ENCODE measurements around the gene MTFR2. TPM values are rescaled to one million over a fixed set of nuclear protein-coding genes. Genes with fewer than 3 reads are reported as not detected.

Gene MTFR2
- total and polyA plus RNA-seq, 4 experiments from 2014 or later, result 0.55 to 1.2 (median 1.1) TPM

DNA sequence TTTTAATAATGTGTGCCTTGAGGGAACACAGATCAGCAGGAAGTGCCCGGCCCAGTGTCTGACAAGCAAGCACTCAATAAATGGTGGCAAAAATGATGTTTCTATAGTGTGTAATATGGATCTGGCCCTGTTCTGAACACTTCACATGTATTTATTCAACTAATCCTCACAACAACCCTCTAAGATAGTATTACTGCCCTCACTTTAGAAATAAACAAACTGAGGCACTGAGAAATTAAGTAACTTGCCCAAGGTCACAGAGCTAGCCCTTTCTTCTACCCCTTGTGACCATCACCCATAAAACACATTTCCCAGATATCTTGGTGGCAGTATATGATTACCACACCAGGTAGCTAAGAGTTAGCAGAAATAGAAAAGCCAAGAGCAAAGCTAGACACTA lies 12.8 kb upstream of the MTFR2 start:
- CTCF ChIA-PET (ENCODE audit: partially characterized antibody), result interaction anchor here (1.1 to 1.6 kb wide), 2 partner anchors 10 to 55 kb away, joined by 4 to 5 read pairs; no protein-coding TSS in a partner anchor
- no peak for DNase-seq
- peaks cover 0 to 1% (median 0%) of the 10 kb centered on the region in 8 donors for H3K9me3 Mint-ChIP-seq
- Histone ChIP-seq H3K27ac (ENCODE audit: low read depth, low read length) (no peak overlapping the region), H3K9me3 (ENCODE audit: control insufficient read depth in 1 of 2, low read length in 2 of 2) (no peaks in the 10 kb centered on the region), H3K4me1 (ENCODE audit: insufficient read depth, low read length) (peaks cover 8% of the 10 kb centered on the region), H3K36me3 (ENCODE audit: insufficient read depth, low read length) (peaks cover 89% of the 10 kb centered on the region), H3K4me3 (ENCODE audit: low read length in 2 of 2) (no peak overlapping the region), H3K27me3 (ENCODE audit: insufficient read depth, low read length) (no peaks in the 10 kb centered on the region)
- H3K27me3 Mint-ChIP-seq, result no peaks in the 10 kb centered on the region
- H3K27ac Mint-ChIP-seq, result peak overlapping the region in 2 of 7 donors; percentile 14 to 62
- POLR2A ChIA-PET (ENCODE audit: partially characterized antibody), result interaction anchor here (1.5 to 3.1 kb wide), 2 partner anchors 12 to 26 kb away, joined by 8 to 22 read pairs; partner anchors contain the start of genes BCLAF1 and MTFR2
- intact Hi-C loops (cut with micrococcal nuclease), result loop anchor here (1.0 kb wide), 1 partner anchor 13 kb away; the partner anchor contains the start of gene MTFR2
- H3K4me1 Mint-ChIP-seq, result peaks cover 19 to 37% (median 28%) of the 10 kb centered on the region in 4 donors
- H3K4me3 Mint-ChIP-seq, result no peak overlapping the region
- peaks cover 70 to 92% of the 10 kb centered on the region in 2 donors for H3K36me3 Mint-ChIP-seq

DNA sequence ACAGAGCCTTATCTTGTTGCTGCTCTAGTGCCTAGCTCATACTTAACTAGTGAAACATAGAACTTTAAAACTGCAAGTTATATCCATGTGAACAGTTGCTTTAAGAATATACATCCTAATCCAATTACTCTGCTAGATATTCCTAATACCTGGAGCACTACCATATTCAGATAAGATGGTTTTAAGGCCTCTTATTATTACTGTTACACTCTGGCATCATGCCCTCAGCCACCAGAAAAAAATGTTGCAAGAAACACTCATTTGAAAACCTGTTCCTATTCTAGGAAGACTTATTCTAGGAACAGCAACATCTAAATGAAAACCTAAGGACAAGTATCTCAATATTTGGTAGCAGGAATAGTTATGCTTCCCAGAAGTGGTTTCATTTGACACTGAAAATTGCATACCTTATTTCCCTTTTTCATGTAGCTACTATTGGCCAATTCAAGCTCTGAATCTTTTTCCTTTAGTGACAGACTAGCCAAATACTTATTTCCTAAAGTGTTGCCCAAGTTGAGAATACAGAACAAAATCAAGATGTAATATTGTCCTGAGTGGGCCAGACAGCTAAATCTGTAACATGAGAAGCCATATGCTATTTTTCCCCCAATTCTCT lies 4.8 kb upstream of the MTFR2 start:
- H3K27me3 ChIP-seq (ENCODE audit: insufficient read depth, low read length), result no peaks in the 10 kb centered on the region
- no peaks in the 10 kb centered on the region for H3K9me3 ChIP-seq (ENCODE audit: control insufficient read depth in 1 of 2, low read length in 2 of 2)
- Mint-ChIP-seq H3K9me3 (peaks cover 0 to 5% (median 0%) of the 10 kb centered on the region in 8 donors), H3K27ac (peak overlapping the region in 2 of 7 donors; percentile 14 to 28), H3K27me3 (no peaks in the 10 kb centered on the region), H3K4me3 (peak overlapping the region in 1 of 8 donors; percentile 23), H3K4me1 (peaks cover 18 to 28% (median 21%) of the 10 kb centered on the region in 4 donors), H3K36me3 (peaks cover 13 to 40% of the 10 kb centered on the region in 2 donors)
- ChIA-PET POLR2A (ENCODE audit: partially characterized antibody) (interaction anchor here (0.9 to 6.5 kb wide), 3 partner anchors 12 to 34 kb away, joined by 3 to 198 read pairs (median 3); partner anchors contain the start of gene BCLAF1), CTCF (ENCODE audit: partially characterized antibody) (interaction anchor here (0.9 to 1.4 kb wide), 3 partner anchors 8 to 346 kb away, joined by 3 to 4 read pairs (median 3); no protein-coding TSS in a partner anchor)
- no peak overlapping the region for H3K27ac ChIP-seq (ENCODE audit: low read depth, low read length)
- DNase-seq, result no peak
- no peak overlapping the region for H3K4me3 ChIP-seq (ENCODE audit: low read length in 2 of 2)
- intact Hi-C loops (cut with micrococcal nuclease), result no loop called here
- H3K4me1 ChIP-seq (ENCODE audit: insufficient read depth, low read length), result peaks cover 11% of the 10 kb centered on the region
- peaks cover 17% of the 10 kb centered on the region for H3K36me3 ChIP-seq (ENCODE audit: insufficient read depth, low read length)

DNA sequence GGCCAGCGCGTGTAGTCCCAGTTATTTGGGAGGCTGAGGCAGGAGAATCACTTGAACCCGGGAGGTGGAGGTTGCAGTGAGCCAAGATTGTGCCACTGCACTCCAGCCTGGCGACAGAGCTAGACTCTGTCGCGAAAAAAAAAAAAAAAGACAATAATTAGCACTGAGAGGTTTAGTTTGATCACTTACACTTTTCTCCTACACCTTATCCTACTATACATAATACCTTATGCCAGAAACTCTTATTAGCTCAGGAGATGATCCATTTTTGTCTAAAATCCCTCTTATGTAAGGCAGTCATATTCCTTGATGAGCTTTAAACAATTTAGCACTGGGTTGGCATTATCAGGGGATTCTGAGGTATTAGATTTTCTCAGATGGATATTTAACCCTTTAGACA lies 3.6 kb upstream of the MTFR2 start:
- POLR2A ChIA-PET (ENCODE audit: partially characterized antibody), result interaction anchor here (0.5 to 6.5 kb wide), 4 partner anchors 14 to 856 kb away, joined by 3 to 198 read pairs (median 3); partner anchors contain the start of gene BCLAF1
- no peak for DNase-seq
- no peak overlapping the region for H3K4me3 Mint-ChIP-seq
- peak overlapping the region in 2 of 7 donors; percentile 17 to 84 for H3K27ac Mint-ChIP-seq
- H3K4me3 ChIP-seq (ENCODE audit: low read length in 2 of 2), result no peak overlapping the region
- peaks cover 21% of the 10 kb centered on the region for H3K4me1 ChIP-seq (ENCODE audit: insufficient read depth, low read length)
- peaks cover 4 to 30% of the 10 kb centered on the region in 2 donors for H3K36me3 Mint-ChIP-seq
- H3K9me3 Mint-ChIP-seq, result peaks cover 0 to 5% (median 0%) of the 10 kb centered on the region in 8 donors
- no peaks in the 10 kb centered on the region for H3K27me3 Mint-ChIP-seq
- intact Hi-C loops (cut with micrococcal nuclease), result no loop called here
- no peaks in the 10 kb centered on the region for H3K27me3 ChIP-seq (ENCODE audit: insufficient read depth, low read length)
- no peaks in the 10 kb centered on the region for H3K9me3 ChIP-seq (ENCODE audit: control insufficient read depth in 1 of 2, low read length in 2 of 2)
- CTCF ChIA-PET (ENCODE audit: partially characterized antibody), result interaction anchor here (1.2 to 1.8 kb wide), 5 partner anchors 10 to 344 kb away, joined by 3 to 8 read pairs (median 4); partner anchors contain the start of gene BCLAF1
- peaks cover 9% of the 10 kb centered on the region for H3K36me3 ChIP-seq (ENCODE audit: insufficient read depth, low read length)
- H3K27ac ChIP-seq (ENCODE audit: low read depth, low read length), result no peak overlapping the region
- peaks cover 21 to 40% (median 33%) of the 10 kb centered on the region in 4 donors for H3K4me1 Mint-ChIP-seq

DNA sequence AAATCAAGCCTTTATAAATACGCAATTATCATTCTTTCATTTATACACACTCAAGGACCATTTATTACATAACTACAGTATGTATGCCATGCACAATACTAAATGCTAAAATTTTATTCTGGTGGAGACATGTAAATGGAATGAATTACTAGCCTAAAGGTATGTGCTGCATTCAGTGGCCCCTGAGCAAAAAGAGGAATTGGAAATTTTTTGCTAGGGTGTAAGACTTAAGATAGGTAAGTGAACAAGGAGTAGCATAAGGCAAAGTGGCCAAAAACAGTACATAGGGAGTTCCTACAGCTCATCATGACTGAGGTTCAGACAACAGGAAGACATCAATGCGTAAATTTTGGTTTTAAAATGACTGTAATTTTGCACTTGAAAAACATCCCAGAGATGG lies 2.3 kb upstream of the MTFR2 start:
- Mint-ChIP-seq H3K4me1 (peaks cover 24 to 43% (median 34%) of the 10 kb centered on the region in 4 donors), H3K4me3 (no peak overlapping the region), H3K27me3 (no peaks in the 10 kb centered on the region), H3K36me3 (peaks cover 0 to 18% of the 10 kb centered on the region in 2 donors), H3K27ac (peak overlapping the region in 5 of 7 donors; percentile 17 to 86 (median 61)), H3K9me3 (peaks cover 0 to 5% (median 0%) of the 10 kb centered on the region in 8 donors)
- ChIA-PET CTCF (ENCODE audit: partially characterized antibody) (interaction anchor here (0.9 to 1.8 kb wide), 5 partner anchors 8 to 65 kb away, joined by 3 to 6 read pairs (median 4); partner anchors contain the start of gene BCLAF1), POLR2A (ENCODE audit: partially characterized antibody) (interaction anchor here (0.6 to 6.5 kb wide), 4 partner anchors 15 to 1570 kb away, joined by 3 to 198 read pairs (median 4); partner anchors contain the start of gene BCLAF1)
- no peaks in the 10 kb centered on the region for H3K27me3 ChIP-seq (ENCODE audit: insufficient read depth, low read length)
- H3K9me3 ChIP-seq (ENCODE audit: control insufficient read depth in 1 of 2, low read length in 2 of 2), result no peaks in the 10 kb centered on the region
- no peak overlapping the region for H3K27ac ChIP-seq (ENCODE audit: low read depth, low read length)
- no peak overlapping the region for H3K4me3 ChIP-seq (ENCODE audit: low read length in 2 of 2)
- no peak for DNase-seq
- intact Hi-C loops (cut with micrococcal nuclease), result no loop called here
- H3K4me1 ChIP-seq (ENCODE audit: insufficient read depth, low read length), result peaks cover 21% of the 10 kb centered on the region
- H3K36me3 ChIP-seq (ENCODE audit: insufficient read depth, low read length), result no peaks in the 10 kb centered on the region

DNA sequence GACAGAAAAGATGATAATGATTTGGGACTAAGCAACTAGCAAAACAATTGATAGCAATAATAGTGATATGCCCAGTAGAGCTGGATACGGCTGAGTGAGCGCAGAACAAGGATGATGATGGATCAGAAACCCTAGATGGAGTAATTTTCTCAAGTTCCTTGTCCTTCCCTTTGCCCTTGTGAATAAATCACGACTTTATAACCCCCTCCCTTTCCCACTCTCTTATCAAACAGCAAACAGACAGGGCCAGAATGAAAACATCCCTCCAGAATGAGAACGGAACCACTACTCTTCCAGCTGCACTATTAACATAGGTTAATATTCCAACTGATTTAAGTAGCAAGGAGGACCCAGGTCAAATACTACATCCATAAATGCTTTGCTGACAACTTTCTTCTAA lies 1.3 kb upstream of the MTFR2 start:
- Histone ChIP-seq H3K4me3 (ENCODE audit: low read length in 2 of 2) (no peak overlapping the region), H3K27ac (ENCODE audit: low read depth, low read length) (no peak overlapping the region), H3K36me3 (ENCODE audit: insufficient read depth, low read length) (no peaks in the 10 kb centered on the region), H3K9me3 (ENCODE audit: control insufficient read depth in 1 of 2, low read length in 2 of 2) (no peaks in the 10 kb centered on the region), H3K4me1 (ENCODE audit: insufficient read depth, low read length) (peaks cover 21% of the 10 kb centered on the region), H3K27me3 (ENCODE audit: insufficient read depth, low read length) (no peaks in the 10 kb centered on the region)
- ChIA-PET CTCF (ENCODE audit: partially characterized antibody) (interaction anchor here (0.9 to 3.1 kb wide), 5 partner anchors 9 to 66 kb away, joined by 3 to 17 read pairs (median 6); partner anchors contain the start of gene BCLAF1), POLR2A (ENCODE audit: partially characterized antibody) (interaction anchor here (1.1 to 6.5 kb wide), 8 partner anchors 9 to 1197 kb away, joined by 3 to 198 read pairs (median 6); partner anchors contain the start of genes BCLAF1 and HBS1L)
- Mint-ChIP-seq H3K27me3 (no peaks in the 10 kb centered on the region), H3K4me1 (peaks cover 24 to 43% (median 34%) of the 10 kb centered on the region in 4 donors), H3K9me3 (peaks cover 0 to 5% (median 0%) of the 10 kb centered on the region in 8 donors), H3K4me3 (peak overlapping the region; percentile 91 to 99 (median 96)), H3K36me3 (peaks cover 0 to 10% of the 10 kb centered on the region in 2 donors), H3K27ac (peak overlapping the region in 5 of 7 donors; percentile 17 to 96 (median 32))
- intact Hi-C loops (cut with micrococcal nuclease), result loop anchor here (2.0 kb wide), 1 partner anchor 65 kb away; no protein-coding TSS in a partner anchor
- no peak for DNase-seq

DNA sequence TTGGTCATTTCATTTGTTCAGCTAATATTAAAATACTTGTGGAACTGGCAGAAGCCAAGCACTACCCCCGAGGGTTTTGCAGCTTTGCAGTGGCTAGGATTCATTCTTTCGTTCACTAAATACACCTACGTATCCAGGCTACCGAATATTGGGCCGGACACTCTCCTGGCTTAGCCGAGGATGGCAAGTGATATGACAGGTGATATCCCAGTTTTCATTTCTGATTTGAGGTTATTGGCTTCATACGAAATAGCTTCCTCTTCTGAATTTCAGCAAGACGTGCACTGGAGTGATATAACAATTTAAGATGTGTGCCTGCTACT lies 536 bp upstream of the MTFR2 start:
- CTCF ChIA-PET (ENCODE audit: partially characterized antibody), result interaction anchor here (1.0 to 3.1 kb wide), 4 partner anchors 14 to 66 kb away, joined by 4 to 17 read pairs (median 10); partner anchors contain the start of gene BCLAF1
- intact Hi-C loops (cut with micrococcal nuclease), result loop anchor here (1.0 to 2.0 kb wide), 5 partner anchors 12 to 752 kb away; partner anchors contain the start of gene BCLAF1
- Mint-ChIP-seq H3K4me1 (peaks cover 24 to 43% (median 34%) of the 10 kb centered on the region in 4 donors), H3K27me3 (no peaks in the 10 kb centered on the region), H3K36me3 (peaks cover 0 to 10% of the 10 kb centered on the region in 2 donors), H3K27ac (peak overlapping the region; percentile 74 to 96 (median 88)), H3K4me3 (peak overlapping the region; percentile 91 to 99 (median 96)), H3K9me3 (peaks cover 0 to 5% (median 0%) of the 10 kb centered on the region in 8 donors)
- Histone ChIP-seq H3K9me3 (ENCODE audit: control insufficient read depth in 1 of 2, low read length in 2 of 2) (no peaks in the 10 kb centered on the region), H3K27me3 (ENCODE audit: insufficient read depth, low read length) (no peaks in the 10 kb centered on the region), H3K36me3 (ENCODE audit: insufficient read depth, low read length) (no peaks in the 10 kb centered on the region), H3K4me3 (ENCODE audit: low read length in 2 of 2) (peak overlapping the region; percentile 82 to 83), H3K4me1 (ENCODE audit: insufficient read depth, low read length) (peaks cover 21% of the 10 kb centered on the region), H3K27ac (ENCODE audit: low read depth, low read length) (peak overlapping the region; percentile 57)
- POLR2A ChIA-PET (ENCODE audit: partially characterized antibody), result interaction anchor here (0.9 to 6.5 kb wide), 9 partner anchors 10 to 1196 kb away, joined by 3 to 198 read pairs (median 8); partner anchors contain the start of genes AHI1, BCLAF1 and HBS1L
- DNase-seq, result no peak
